ENCODE data around the gene TNPO3. TPM values are rescaled to one million over a fixed set of nuclear protein-coding genes. Genes with fewer than 3 reads are reported as not detected.

TNPO3 gene
- total and polyA plus RNA-seq, 12 donors = 10.6 to 61.1 (median 41.8) TPM

GRCh38 chr7:129010075-129010474 is 44.8 kb downstream of the TNPO3 start:
- Histone ChIP-seq H3K4me1 (replicated peaks in 1 of 2) (peaks cover 3 to 14% of the 10 kb centered on the region in 2 donors), H3K27me3 (no peaks in the 10 kb centered on the region), H3K36me3 (replicated peaks in 1 of 2) (peaks cover 0 to 18% of the 10 kb centered on the region in 2 donors), H3K9me3 (replicated peaks in 1 of 3) (no peaks in the 10 kb centered on the region), H3K27ac (no peak overlapping the region), H3K4me3 (no peak overlapping the region)
- intact Hi-C loops (cut with DNase I) = no loop called here
- DNase-seq = peak in 1 of 7 donors; percentile 17
- WGBS, 4 donors = 72 to 78% (median 74%) methylated on average over 3 of the region's 3 CpGs
- TF ChIP-seq POLR2A (IDR thresholded peaks at IDR 0.05) (no peak), CTCF (IDR thresholded peaks at IDR 0.05) (no peak)

GRCh38 chr7:129009437-129009836 is 45.5 kb downstream of the TNPO3 start:
- Histone ChIP-seq H3K36me3 (replicated peaks in 1 of 2) (peaks cover 0 to 17% of the 10 kb centered on the region in 2 donors), H3K9me3 (replicated peaks in 1 of 3) (no peaks in the 10 kb centered on the region), H3K4me3 (no peak overlapping the region), H3K27ac (no peak overlapping the region), H3K4me1 (replicated peaks in 1 of 2) (peaks cover 2 to 14% of the 10 kb centered on the region in 2 donors), H3K27me3 (no peaks in the 10 kb centered on the region)
- TF ChIP-seq POLR2A (IDR thresholded peaks at IDR 0.05) (no peak), CTCF (IDR thresholded peaks at IDR 0.05) (no peak)
- no peak for DNase-seq
- intact Hi-C loops (cut with DNase I) = no loop called here
- 84 to 88% (median 86%) methylated on average over 3 of the region's 3 CpGs for WGBS, 4 donors

GRCh38 chr7:129008645-129009414 is 46.1 kb downstream of the TNPO3 start:
- DNase-seq = no peak
- Histone ChIP-seq H3K4me3 (no peak overlapping the region), H3K4me1 (replicated peaks in 1 of 2) (peaks cover 0 to 14% of the 10 kb centered on the region in 2 donors), H3K36me3 (replicated peaks in 1 of 2) (peaks cover 0 to 11% of the 10 kb centered on the region in 2 donors), H3K27me3 (no peaks in the 10 kb centered on the region), H3K9me3 (replicated peaks in 1 of 3) (no peaks in the 10 kb centered on the region), H3K27ac (no peak overlapping the region)
- TF ChIP-seq POLR2A (IDR thresholded peaks at IDR 0.05) (no peak), CTCF (IDR thresholded peaks at IDR 0.05) (no peak)
- intact Hi-C loops (cut with DNase I) = no loop called here
- WGBS, 4 donors = 58 to 70% (median 66%) methylated on average over 2 of the region's 2 CpGs

- WGBS, 4 donors = 81 to 98% (median 95%) methylated on average over 4 of the region's 4 CpGs
- intact Hi-C loops (cut with DNase I) = no loop called here
- no peak for DNase-seq
- Histone ChIP-seq H3K27ac (no peak overlapping the region), H3K4me3 (no peak overlapping the region), H3K27me3 (no peaks in the 10 kb centered on the region), H3K36me3 (replicated peaks in 1 of 2) (peaks cover 0 to 6% of the 10 kb centered on the region in 2 donors), H3K4me1 (replicated peaks in 1 of 2) (peaks cover 0 to 14% of the 10 kb centered on the region in 2 donors), H3K9me3 (replicated peaks in 1 of 3) (no peaks in the 10 kb centered on the region)
- TF ChIP-seq POLR2A (IDR thresholded peaks at IDR 0.05) (no peak), CTCF (IDR thresholded peaks at IDR 0.05) (no peak)
These were observed 47.3 kb downstream of the TNPO3 start for GRCh38 chr7:129007572-129007971.

Measured in adrenal gland (tissue), 12 donors.